ENCODE measurements around the gene PEX26. TPM values are rescaled to one million over a fixed set of nuclear protein-coding genes. Genes with fewer than 3 reads are reported as not detected.
"Not testable (repeated sequence)": the region's sequence is repeated elsewhere in the genome, so short reads cannot be mapped to it uniquely, and the experiment has no call there.

The PEX26 gene
- total RNA-seq, 1 donor from 2014 or later, result 47.3 TPM

DNA sequence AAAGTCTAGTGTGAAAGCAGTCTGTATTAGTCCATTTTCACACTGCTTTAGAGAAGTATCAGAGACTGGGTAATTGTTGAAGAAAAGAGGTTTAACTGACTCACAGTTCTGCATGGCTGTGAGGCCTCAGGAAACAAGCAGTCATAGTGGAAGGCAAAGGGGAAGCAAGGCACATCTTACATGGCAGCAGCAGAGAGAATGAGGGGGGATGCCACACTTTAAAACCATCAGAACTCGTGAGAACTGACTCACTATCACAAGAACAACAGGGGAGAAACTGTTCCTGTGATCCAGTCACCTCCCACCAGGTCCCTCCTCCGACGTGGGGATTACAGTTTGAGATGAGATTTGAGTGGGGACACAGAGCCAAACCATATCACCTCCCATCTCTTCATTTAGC, 19.0 kb downstream of the PEX26 start:
- no peak overlapping the region for H3K4me3 Mint-ChIP-seq (ENCODE audit: low read depth)
- intact Hi-C loops (cut with micrococcal nuclease), result loop anchor here (5.0 kb wide), 1 partner anchor 60 kb away; no protein-coding TSS in a partner anchor
- peak overlapping the region; percentile 43 for H3K27ac Mint-ChIP-seq
- no peaks in the 10 kb centered on the region for H3K27me3 Mint-ChIP-seq (ENCODE audit: low read depth)
- no peaks in the 10 kb centered on the region for H3K9me3 Mint-ChIP-seq
- H3K4me1 Mint-ChIP-seq (ENCODE audit: low read depth), result peaks cover 12% of the 10 kb centered on the region
- peaks cover 45% of the 10 kb centered on the region for H3K36me3 Mint-ChIP-seq (ENCODE audit: low read depth)
- DNase-seq (ENCODE audit: low spot score), result no peak

DNA sequence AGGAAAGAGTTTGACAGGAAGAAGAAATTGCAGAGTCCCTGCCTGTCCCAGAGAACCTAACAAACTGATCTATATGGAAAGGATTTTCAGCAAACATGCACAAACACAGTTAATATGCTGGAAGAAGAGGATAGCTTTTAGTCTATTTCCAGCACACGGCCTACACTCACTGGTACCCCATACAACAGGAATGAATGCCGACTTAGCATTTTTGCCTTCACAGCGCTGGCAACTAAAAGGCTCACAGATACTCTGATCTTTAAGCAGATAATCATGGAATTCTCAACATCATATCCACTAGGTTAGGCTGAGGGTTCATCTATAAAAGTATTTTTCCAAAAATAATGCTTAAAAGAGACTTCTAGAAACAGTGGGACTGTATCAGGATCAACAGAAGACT, 23.0 kb downstream of the PEX26 start:
- Mint-ChIP-seq H3K4me1 (ENCODE audit: low read depth) (peaks cover 19% of the 10 kb centered on the region), H3K4me3 (ENCODE audit: low read depth) (no peak overlapping the region), H3K36me3 (ENCODE audit: low read depth) (peaks cover 41% of the 10 kb centered on the region), H3K27me3 (ENCODE audit: low read depth) (no peaks in the 10 kb centered on the region), H3K9me3 (peaks cover 19% of the 10 kb centered on the region), H3K27ac (no peak overlapping the region)
- intact Hi-C loops (cut with micrococcal nuclease), result no loop called here
- no peak for DNase-seq (ENCODE audit: low spot score)

DNA sequence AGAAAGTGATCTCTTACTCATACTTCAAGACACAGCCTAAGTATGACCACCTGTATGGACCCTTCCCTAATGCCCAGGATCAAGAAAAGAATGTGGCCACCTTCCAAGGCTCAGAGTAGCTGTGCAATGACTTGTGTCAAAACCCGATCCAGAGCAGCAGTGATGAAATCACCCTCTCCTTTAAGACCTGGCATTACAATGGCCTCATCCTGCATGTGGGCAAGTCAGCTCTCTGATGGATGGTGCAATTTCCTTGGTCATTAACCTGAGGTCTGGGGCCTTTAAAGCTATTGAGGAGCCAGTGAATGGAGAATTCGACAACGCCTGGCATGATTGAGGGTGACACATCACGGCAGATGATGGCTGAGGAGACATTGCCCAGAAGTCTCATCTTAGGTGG, 23.7 kb downstream of the PEX26 start:
- H3K27me3 Mint-ChIP-seq (ENCODE audit: low read depth), result no peaks in the 10 kb centered on the region
- intact Hi-C loops (cut with micrococcal nuclease), result no loop called here
- no peak for DNase-seq (ENCODE audit: low spot score)
- peaks cover 25% of the 10 kb centered on the region for H3K9me3 Mint-ChIP-seq
- no peak overlapping the region for H3K27ac Mint-ChIP-seq
- peaks cover 18% of the 10 kb centered on the region for H3K4me1 Mint-ChIP-seq (ENCODE audit: low read depth)
- no peak overlapping the region for H3K4me3 Mint-ChIP-seq (ENCODE audit: low read depth)
- peaks cover 41% of the 10 kb centered on the region for H3K36me3 Mint-ChIP-seq (ENCODE audit: low read depth)

DNA sequence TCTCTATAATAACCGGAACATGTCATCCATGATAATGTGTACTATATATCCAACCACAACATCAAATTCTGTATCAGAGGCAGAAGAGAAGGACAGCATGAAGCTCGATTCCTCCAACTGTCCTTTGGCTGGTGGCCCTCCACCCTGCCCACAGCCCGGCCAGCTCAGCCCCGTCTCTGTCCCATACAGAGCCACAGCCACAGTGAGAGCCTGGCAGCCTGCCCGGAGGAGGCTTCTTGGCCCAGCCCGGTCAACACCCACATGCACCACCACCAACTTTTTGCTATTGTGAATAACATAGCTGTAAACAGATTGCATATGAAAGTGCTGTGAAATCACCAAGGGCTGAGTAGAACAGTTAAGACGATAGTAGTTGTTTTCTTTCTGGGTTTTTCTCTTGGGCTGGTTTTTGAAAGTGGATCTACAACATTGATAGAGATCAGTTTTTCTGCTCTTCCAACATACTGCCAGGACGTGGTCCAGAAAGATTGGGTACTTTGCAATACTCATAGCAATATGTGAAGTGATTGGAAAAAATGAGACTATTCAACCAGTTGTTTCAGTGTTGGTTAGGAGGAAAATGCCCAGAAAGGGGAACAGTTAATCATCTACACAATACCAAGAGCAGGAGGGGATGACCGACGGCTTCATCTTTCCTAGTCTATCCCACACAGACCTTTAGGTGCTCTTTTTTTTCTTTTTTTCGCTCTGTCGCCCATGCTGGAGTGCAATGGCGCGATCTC, 25.9 kb downstream of the PEX26 start:
- Mint-ChIP-seq H3K27me3 (ENCODE audit: low read depth) (no peaks in the 10 kb centered on the region), H3K27ac (peak overlapping the region; percentile 80), H3K9me3 (peaks cover 33% of the 10 kb centered on the region), H3K4me1 (ENCODE audit: low read depth) (peaks cover 22% of the 10 kb centered on the region), H3K36me3 (ENCODE audit: low read depth) (peaks cover 43% of the 10 kb centered on the region), H3K4me3 (ENCODE audit: low read depth) (no peak overlapping the region)
- intact Hi-C loops (cut with micrococcal nuclease), result no loop called here
- DNase-seq (ENCODE audit: low spot score), result no peak

DNA sequence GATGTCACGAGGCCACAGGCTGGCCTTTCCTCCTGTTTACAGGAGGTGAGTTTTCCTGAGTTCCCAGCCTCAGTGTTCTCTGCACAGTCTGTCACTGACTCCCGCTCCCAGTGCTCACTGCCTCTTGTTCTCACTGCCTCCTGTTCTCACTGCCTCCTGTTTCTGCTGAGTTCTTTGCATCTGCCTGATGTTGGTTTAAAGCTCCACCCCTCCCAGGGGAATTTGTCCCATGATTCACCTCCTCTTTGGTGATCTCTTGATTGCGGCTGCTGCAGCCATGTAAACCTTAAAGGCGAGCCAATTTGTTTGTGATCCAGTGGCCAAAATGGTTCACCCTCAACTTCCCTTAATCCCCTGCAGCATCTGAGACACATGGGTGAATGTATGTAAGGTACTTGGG, 26.8 kb downstream of the PEX26 start:
- no peak overlapping the region for H3K4me3 Mint-ChIP-seq (ENCODE audit: low read depth)
- peaks cover 24% of the 10 kb centered on the region for H3K4me1 Mint-ChIP-seq (ENCODE audit: low read depth)
- peaks cover 5% of the 10 kb centered on the region for H3K27me3 Mint-ChIP-seq (ENCODE audit: low read depth)
- peak overlapping the region; percentile 34 for H3K27ac Mint-ChIP-seq
- DNase-seq (ENCODE audit: low spot score), result no peak
- intact Hi-C loops (cut with micrococcal nuclease), result no loop called here
- peaks cover 33% of the 10 kb centered on the region for H3K9me3 Mint-ChIP-seq
- peaks cover 45% of the 10 kb centered on the region for H3K36me3 Mint-ChIP-seq (ENCODE audit: low read depth)

DNA sequence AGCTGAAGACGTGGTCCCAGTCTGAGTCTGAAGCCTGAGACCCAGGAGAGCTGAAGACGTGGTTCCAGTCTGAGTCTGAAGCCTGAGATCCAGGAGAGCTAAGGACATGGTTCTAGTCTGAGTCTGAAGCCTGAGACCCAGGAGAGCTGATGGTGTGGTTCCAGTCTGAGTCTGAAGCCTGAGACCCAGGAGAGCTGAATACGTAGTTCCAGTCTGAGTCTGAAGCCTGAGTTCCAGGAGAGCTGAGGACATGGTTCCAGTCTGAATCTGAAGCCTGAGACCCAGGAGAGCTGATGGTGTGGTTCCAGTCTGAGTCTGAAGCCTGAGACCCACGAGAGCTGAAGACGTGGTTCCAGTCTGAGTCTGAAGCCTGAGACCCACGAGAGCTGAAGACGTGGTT, 28.2 kb downstream of the PEX26 start:
- H3K9me3 Mint-ChIP-seq, result peaks cover 33% of the 10 kb centered on the region
- H3K36me3 Mint-ChIP-seq (ENCODE audit: low read depth), result peaks cover 45% of the 10 kb centered on the region
- intact Hi-C loops (cut with micrococcal nuclease); DNase-seq (ENCODE audit: low spot score); H3K4me3 Mint-ChIP-seq (ENCODE audit: low read depth); H3K27ac Mint-ChIP-seq: not testable (repeated sequence)
- H3K4me1 Mint-ChIP-seq (ENCODE audit: low read depth), result peaks cover 31% of the 10 kb centered on the region
- H3K27me3 Mint-ChIP-seq (ENCODE audit: low read depth), result peaks cover 14% of the 10 kb centered on the region

DNA sequence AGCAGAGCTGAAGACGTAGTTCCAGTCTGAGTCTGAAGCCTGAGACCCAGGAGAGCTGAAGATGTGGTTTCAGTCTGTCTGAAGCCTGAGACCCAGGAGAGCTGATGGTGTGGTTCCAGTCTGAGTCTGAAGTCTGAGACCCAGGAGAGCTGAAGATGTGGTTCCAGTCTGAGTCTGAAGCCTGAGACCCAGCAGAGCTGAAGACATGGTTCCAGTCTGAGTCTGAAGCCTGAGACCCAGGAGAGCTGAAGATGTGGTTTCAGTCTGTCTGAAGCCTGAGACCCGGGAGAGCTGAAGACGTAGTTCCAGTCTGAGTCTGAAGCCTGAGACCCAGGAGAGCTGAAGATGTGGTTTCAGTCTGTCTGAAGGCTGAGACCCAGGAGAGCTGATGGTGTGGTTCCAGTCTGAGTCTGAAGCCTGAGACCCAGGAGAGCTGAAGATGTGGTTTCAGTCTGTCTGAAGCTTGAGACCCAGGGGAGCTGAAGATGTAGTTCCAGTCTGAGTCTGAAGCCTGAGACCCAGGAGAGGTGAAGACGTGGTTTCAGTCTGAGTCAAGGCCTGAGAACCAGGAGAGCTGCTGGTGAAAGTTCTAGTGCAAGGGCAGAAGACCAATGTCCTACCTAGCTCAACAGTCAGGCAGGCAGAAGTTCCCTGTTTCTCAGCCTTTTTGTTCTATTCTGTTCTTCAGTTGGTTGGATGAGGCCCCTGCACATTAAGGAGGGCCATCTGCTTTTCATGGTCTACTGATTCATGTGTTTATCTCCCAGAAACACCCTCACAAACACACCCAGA, 29.0 kb downstream of the PEX26 start:
- intact Hi-C loops (cut with micrococcal nuclease); H3K4me3 Mint-ChIP-seq (ENCODE audit: low read depth); DNase-seq (ENCODE audit: low spot score): not testable (repeated sequence)
- Mint-ChIP-seq H3K4me1 (ENCODE audit: low read depth) (peaks cover 29% of the 10 kb centered on the region), H3K36me3 (ENCODE audit: low read depth) (peaks cover 39% of the 10 kb centered on the region), H3K27me3 (ENCODE audit: low read depth) (peaks cover 20% of the 10 kb centered on the region), H3K27ac (peak overlapping the region; percentile 52), H3K9me3 (peaks cover 33% of the 10 kb centered on the region)

DNA sequence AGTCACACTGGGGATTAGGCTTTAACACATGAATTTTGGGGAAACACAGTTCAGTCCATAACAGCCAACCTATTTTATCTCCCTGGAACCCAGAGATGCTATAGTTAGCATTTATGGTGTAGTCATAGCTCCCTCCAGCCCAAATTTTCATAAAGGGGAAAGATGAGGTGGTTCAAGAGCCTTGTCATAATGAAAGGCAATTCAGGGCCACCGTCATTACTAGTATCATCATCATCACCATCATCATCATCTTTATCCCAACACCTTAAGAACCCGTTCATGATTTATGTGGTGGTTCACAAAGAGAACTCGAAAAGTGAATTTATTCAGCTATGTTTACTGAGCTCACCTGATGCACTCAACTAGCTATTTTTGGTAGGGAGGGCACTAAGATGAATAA, 30.4 kb downstream of the PEX26 start:
- H3K27ac Mint-ChIP-seq, result no peak overlapping the region
- H3K4me3 Mint-ChIP-seq (ENCODE audit: low read depth), result no peak overlapping the region

DNA sequence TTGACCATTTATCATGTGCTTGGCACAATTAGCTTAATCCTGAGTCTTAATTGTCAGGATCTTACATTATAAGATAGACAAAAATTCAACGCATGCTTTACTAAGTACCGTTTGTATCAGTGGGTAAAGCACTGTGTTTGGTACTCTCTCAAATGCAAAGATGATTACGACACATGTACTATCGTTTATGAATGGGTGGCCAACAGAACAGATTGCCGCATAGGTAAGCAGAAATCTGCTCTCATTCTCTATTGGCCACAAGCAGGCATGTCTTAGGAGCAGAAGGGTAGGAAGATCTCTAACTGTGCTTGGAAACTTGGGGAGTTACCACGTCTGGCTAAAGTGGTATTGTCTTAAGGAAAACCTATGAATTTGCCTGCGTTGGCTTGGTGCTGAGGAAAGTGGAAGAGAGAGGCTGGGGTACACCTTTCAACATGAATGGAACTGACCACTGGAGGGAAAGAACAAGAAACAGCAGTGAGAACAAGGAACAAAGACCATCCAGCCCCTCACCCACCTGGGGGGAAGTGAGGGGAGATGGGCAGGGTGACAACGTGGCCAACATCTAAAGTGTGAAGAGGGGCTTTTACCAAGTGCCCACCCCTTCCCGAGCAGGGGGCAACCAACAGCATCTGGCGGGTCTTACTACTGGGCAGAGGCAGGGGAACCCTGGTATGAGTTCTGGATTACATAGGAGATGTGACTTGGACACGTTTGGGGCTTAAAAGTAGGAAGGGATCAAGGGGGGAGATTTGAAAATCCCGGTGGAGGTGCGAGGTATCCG, 31.8 kb downstream of the PEX26 start:
- Mint-ChIP-seq H3K36me3 (ENCODE audit: low read depth) (peaks cover 22% of the 10 kb centered on the region), H3K27ac (no peak overlapping the region), H3K27me3 (ENCODE audit: low read depth) (peaks cover 32% of the 10 kb centered on the region), H3K9me3 (peaks cover 25% of the 10 kb centered on the region), H3K4me1 (ENCODE audit: low read depth) (peaks cover 29% of the 10 kb centered on the region), H3K4me3 (ENCODE audit: low read depth) (peak overlapping the region; percentile 57)
- DNase-seq (ENCODE audit: low spot score), result no peak
- intact Hi-C loops (cut with micrococcal nuclease), result loop anchor here (5.0 kb wide), 1 partner anchor 32 kb away; the partner anchor contains the start of gene PEX26

More for the DNA sequence above, 30.4 kb downstream of the PEX26 start:
- Mint-ChIP-seq H3K36me3 (ENCODE audit: low read depth) (peaks cover 32% of the 10 kb centered on the region), H3K4me1 (ENCODE audit: low read depth) (peaks cover 26% of the 10 kb centered on the region), H3K9me3 (peaks cover 33% of the 10 kb centered on the region), H3K27me3 (ENCODE audit: low read depth) (peaks cover 32% of the 10 kb centered on the region)
- intact Hi-C loops (cut with micrococcal nuclease), result no loop called here
- no peak for DNase-seq (ENCODE audit: low spot score)

DNA sequence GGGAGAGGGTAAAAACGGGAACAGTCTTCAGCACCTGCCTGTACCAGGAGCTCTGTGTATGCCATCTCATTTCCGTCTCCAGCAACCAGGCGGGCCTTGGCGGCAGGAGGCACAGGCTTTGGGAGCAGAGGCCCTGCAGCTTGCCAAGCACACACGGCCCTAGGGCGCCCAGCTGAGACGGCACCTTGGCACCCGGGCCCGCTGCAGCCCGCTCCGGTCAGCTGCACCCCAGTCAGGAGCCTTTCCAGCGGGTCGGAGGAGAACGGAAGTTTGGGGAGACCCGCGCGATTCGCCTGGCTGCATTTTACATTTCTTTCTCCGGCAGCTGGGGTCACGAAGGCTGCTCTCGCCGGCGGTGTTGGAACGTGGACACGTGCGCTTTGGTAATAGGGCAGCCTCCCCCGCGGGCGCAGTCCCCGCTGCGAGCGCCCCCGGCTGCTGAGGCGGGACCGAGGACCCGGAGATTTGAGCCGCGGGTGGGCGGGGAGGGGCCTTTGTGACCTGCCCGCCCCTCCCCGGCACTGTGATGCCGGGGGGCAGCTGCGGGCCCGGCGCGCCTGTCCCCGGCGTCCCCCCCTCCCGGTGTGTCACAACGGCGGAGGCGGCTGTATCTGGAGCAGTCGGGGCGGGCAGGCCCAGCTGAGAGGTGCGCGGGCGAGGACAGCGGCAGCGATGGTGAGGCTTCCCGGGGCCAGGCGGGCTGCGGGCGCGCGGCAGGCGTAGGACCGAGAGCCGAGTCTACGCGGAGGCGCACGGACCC, 32.6 kb downstream of the PEX26 start, which contains the start of gene TUBA8:
Gene TUBA8, plus strand, starts transcription at position 616 of the 760 bp plus-strand sequence. Its CDS starts 57 bp downstream, at position 673.
- Mint-ChIP-seq H3K4me1 (ENCODE audit: low read depth) (peaks cover 26% of the 10 kb centered on the region), H3K27me3 (ENCODE audit: low read depth) (peaks cover 32% of the 10 kb centered on the region), H3K36me3 (ENCODE audit: low read depth) (peaks cover 20% of the 10 kb centered on the region), H3K9me3 (peaks cover 18% of the 10 kb centered on the region), H3K4me3 (ENCODE audit: low read depth) (peak within 1 kb of the TSS; percentile 57), H3K27ac (no peak within 1 kb of the TSS)
- intact Hi-C loops (cut with micrococcal nuclease), result loop anchor here (5.0 kb wide), 1 partner anchor 33 kb away; the partner anchor contains the start of gene PEX26
- DNase-seq (ENCODE audit: low spot score), result no peak

DNA sequence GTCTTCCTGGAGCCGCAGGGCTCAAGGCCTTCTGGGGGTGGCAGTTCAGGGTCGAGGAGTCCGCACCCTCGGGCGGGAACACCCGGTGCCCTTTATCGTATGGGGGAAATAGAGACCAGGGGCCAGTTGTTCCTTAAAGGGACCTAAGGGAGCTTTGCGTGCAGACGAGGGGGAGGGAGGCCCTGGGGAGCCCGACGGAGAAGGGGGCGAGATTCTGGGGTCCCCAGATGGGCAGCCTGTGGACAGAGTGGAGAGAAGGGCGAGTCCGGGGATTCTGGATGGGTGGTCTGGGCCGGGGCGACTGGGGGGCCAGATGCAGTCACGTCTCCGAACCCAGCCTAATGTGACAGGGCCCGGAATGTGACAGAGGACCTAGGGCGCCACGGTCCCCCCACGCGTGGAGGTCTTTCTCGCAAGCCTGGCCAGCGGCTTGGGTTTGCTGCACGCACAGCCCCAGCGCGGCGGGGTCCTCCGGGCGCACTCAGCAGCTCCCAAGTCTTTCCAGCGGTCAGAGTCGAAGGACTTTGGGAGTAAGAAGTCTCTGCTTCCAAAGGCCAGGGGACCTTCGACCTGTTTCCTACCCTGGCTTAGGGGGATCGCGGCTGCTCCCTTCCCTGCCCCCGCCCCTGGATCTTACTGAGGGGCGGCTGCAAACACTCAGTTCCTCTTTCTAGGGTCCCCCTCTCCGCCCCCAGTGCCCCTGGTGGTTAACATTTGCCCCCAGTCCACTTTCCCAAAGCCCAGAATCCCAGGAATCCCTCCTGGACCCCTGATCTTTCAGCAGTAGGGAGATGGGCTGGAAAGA, 33.4 kb downstream of the PEX26 start:
- intact Hi-C loops (cut with micrococcal nuclease), result loop anchor here (5.0 kb wide), 1 partner anchor 34 kb away; the partner anchor contains the start of gene PEX26
- Mint-ChIP-seq H3K4me3 (ENCODE audit: low read depth) (peak overlapping the region; percentile 26), H3K36me3 (ENCODE audit: low read depth) (peaks cover 13% of the 10 kb centered on the region), H3K27me3 (ENCODE audit: low read depth) (peaks cover 32% of the 10 kb centered on the region), H3K9me3 (peaks cover 11% of the 10 kb centered on the region), H3K4me1 (ENCODE audit: low read depth) (peaks cover 26% of the 10 kb centered on the region), H3K27ac (no peak overlapping the region)
- DNase-seq (ENCODE audit: low spot score), result no peak

All from activated T-helper 2 cell treated with anti-CD3 and anti-CD28 coated beads, Interferon-gamma antibody, Interleukin-2, Interleukin-4, amounts not matched to agents 10 μg/mL and 5 μg/mL and 100 μg/mL, durations not matched to agents 14 hours and 24 hours and 36 hours (primary cell).